Measurements from ENCODE around the gene DTL. TPM values are rescaled to one million over a fixed set of nuclear protein-coding genes. Genes with fewer than 3 reads are reported as not detected.

The DTL gene
- total RNA-seq, 8 experiments from 2014 or later = 1.1 to 32.5 (median 3.0) TPM

DNA sequence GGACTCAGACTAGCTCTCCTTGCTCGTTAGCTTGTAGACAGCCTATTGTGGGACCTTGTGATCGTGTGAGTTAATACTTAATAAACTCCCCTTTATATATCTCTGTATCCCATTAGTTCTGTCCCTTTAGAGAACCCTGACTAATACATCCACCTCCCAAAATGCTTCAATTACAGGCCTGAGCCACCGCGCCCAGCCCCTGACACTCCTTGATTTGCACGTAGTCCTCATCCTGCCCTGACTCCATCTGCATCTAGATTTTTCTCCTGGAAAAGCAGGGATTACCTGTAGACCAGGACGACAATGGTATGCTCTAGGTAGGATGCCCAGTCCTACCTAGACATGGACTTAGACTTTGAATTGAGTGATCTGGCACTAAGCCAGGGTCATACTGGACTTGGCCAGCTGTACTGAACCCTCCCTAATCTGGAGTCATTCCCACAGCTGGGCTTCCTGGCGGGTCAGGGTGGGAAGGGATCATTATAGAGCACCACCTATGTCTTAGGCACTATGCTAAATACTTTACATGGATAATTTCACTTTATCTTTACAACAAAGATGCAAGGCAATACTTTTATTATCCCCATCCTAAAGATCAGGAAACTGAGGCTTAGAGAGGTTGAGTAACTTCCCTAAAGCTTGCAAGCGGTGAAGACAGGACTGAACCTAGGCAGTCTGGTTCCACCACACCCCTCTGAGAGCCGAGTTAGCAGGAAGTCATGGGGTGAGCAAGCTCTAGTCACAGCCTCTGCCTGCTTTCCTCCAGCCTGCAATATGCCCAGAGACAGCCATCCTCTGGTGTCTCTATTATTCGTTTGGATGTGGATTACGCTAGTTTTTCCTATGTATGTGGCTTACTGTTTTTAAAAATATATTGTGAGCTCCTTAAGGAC, 89.4 kb downstream of the DTL start:
- in situ Hi-C loops (cut with MboI; ENCODE audit: low pct_unique_long_range_greater_than_20kb in 2 of 9, low sequenced_read_pairs in 9 of 9, unreplicated experiment in 9 of 9) = no loop called here
- peaks cover 4 to 7% of the 10 kb centered on the region in 2 donors for H3K4me1 ChIP-seq (replicated peaks in 1 of 2)
- 39 to 100% (median 76%) methylated on average over 2 to 11 of the region's 11 CpGs; no CpG with 5 or more reads in 1 of the 10 experiments for WGBS, 10 experiments
- H3K27ac ChIP-seq = no peak overlapping the region
- peak in 3 of 8 experiments; percentile 38 to 91 (median 85) for ATAC-seq (replicated peaks in 6 of 8)
- no peak overlapping the region for H3K4me3 ChIP-seq

DNA sequence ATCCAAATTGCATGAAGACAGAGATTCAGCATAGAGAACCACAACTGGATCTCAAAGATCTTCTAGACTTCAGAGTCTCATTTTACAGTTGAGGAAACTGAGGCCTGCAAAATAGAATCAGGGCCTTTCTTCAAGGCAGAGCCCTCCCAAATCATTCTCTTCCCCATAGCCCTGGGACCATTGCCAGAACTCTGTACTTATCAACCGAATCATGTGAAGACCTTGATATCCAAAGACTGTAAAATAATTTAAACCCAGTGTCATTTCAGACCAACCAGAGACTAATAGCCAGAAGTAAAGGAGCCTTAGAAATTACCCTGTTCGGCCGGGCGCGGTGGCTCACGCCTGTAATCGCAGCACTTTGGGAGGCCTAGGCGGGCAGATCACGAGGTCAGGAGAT, 90.1 kb downstream of the DTL start:
- Histone ChIP-seq H3K4me3 (no peak overlapping the region), H3K4me1 (replicated peaks in 1 of 2) (peaks cover 4 to 7% of the 10 kb centered on the region in 2 donors), H3K27ac (no peak overlapping the region)
- in situ Hi-C loops (cut with MboI; ENCODE audit: low pct_unique_long_range_greater_than_20kb in 2 of 9, low sequenced_read_pairs in 9 of 9, unreplicated experiment in 9 of 9) = no loop called here
- no peak for ATAC-seq (replicated peaks in 6 of 8)
- WGBS, 10 experiments = 80 to 100% (median 96%) methylated on average over 1 to 9 of the region's 9 CpGs; no CpG with 5 or more reads in 6 of the 10 experiments

DNA sequence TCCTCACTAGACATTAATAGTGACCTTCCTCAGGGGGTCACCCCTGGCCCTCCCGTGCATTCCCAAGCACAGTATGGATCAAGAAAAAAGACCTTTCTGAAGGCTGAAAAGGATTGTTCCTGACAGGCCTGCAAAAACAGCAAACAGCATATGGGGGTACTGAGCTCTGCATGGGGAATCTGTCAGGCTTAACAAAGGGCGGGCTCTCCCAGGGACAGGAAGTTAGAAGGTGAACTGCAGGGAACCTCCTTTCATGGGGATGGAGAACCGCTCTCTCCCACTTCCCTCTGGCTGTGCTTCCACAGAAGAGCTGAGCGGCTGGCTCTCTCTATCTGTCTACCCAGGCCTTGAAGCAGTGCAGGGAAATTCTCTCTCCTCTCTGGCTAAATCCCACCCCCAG, 91.7 kb downstream of the DTL start:
- Histone ChIP-seq H3K4me3 (no peak overlapping the region), H3K27ac (peak overlapping the region in 1 of 2 donors; percentile 9), H3K4me1 (replicated peaks in 1 of 2) (peaks cover 4 to 7% of the 10 kb centered on the region in 2 donors)
- 40 to 96% (median 67%) methylated on average over 1 to 4 of the region's 4 CpGs; no CpG with 5 or more reads in 4 of the 10 experiments for WGBS, 10 experiments
- in situ Hi-C loops (cut with MboI; ENCODE audit: low pct_unique_long_range_greater_than_20kb in 2 of 9, low sequenced_read_pairs in 9 of 9, unreplicated experiment in 9 of 9) = no loop called here
- peak in 1 of 8 experiments; percentile 31 for ATAC-seq (replicated peaks in 6 of 8)

DNA sequence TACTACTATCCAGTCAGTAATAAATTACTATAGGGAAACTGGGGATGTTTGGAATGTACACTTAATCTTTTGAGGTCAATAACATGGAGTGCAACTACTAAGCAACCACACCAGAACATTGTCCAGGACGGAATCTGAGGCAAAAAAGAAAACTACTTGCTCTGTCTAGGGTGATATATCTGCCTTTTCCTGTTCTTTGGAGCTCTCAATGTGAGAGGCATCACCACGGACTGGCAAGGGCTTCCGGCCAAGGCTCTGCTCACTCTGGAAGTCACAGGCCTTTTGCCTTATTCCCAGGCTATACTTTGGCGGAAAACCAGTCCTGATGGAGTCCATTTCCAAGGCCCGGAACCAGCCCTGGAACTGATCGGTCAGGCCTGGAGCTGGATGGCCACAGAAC, 94.2 kb downstream of the DTL start:
- H3K4me3 ChIP-seq = no peak overlapping the region
- in situ Hi-C loops (cut with MboI; ENCODE audit: low pct_unique_long_range_greater_than_20kb in 2 of 9, low sequenced_read_pairs in 9 of 9, unreplicated experiment in 9 of 9) = no loop called here
- peaks cover 4 to 7% of the 10 kb centered on the region in 2 donors for H3K4me1 ChIP-seq (replicated peaks in 1 of 2)
- peak in 1 of 8 experiments; percentile 47 for ATAC-seq (replicated peaks in 6 of 8)
- WGBS, 10 experiments = 81 to 100% (median 99%) methylated on average over 2 to 6 of the region's 6 CpGs
- H3K27ac ChIP-seq = no peak overlapping the region

DNA sequence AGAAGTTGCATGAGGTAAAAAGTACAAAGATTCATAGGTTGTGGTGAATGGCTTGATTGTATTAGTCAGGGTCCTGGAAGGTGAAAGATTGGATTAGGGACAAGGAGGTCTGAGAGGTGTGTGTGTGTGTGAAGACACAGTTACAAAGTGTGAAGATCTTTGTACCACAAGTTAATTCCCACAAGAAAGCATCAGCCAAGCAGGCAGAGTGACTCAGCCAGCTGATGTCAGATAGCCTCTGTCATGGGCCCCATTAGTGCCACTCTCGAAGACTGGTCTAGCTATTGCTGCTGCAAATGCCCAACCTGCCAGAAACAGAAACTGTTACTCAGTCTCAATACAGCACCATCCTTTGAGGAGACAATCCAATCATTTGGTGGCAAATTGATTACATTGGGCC, 96.5 kb downstream of the DTL start:
- peak in 3 of 8 experiments; percentile 49 to 94 (median 68) for ATAC-seq (replicated peaks in 6 of 8)
- 40 to 100% methylated on average over 1 of the region's 1 CpG; no CpG with 5 or more reads in 8 of the 10 experiments for WGBS, 10 experiments
- in situ Hi-C loops (cut with MboI; ENCODE audit: low pct_unique_long_range_greater_than_20kb in 2 of 9, low sequenced_read_pairs in 9 of 9, unreplicated experiment in 9 of 9) = no loop called here
- Histone ChIP-seq H3K4me1 (replicated peaks in 1 of 2) (peaks cover 1 to 4% of the 10 kb centered on the region in 2 donors), H3K27ac (no peak overlapping the region), H3K4me3 (no peak overlapping the region)

DNA sequence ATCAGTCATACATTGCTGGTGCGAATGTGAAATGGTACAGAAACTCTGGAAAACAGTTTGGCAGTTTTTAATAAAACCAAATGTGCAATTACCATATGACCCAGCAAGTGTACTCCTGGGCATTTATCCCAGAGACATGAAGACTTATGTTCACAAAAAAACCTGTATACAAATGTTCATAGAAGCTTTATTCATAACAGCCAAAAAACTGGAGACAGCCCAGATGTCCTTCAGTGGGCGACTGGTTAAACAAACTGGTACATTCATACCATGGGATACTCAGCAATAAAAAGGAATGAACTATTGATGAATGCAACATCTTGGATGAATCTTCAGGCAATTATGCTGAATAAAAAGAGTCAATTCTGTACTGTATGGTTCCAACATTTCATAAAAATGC, 97.8 kb downstream of the DTL start:
- Histone ChIP-seq H3K4me3 (no peak overlapping the region), H3K27ac (no peak overlapping the region), H3K4me1 (replicated peaks in 1 of 2) (no peaks in the 10 kb centered on the region)
- 47 to 100% (median 81%) methylated on average over 1 to 2 of the region's 2 CpGs; no CpG with 5 or more reads in 3 of the 10 experiments for WGBS, 10 experiments
- in situ Hi-C loops (cut with MboI; ENCODE audit: low pct_unique_long_range_greater_than_20kb in 2 of 9, low sequenced_read_pairs in 9 of 9, unreplicated experiment in 9 of 9) = no loop called here
- no peak for ATAC-seq (replicated peaks in 6 of 8)

DNA sequence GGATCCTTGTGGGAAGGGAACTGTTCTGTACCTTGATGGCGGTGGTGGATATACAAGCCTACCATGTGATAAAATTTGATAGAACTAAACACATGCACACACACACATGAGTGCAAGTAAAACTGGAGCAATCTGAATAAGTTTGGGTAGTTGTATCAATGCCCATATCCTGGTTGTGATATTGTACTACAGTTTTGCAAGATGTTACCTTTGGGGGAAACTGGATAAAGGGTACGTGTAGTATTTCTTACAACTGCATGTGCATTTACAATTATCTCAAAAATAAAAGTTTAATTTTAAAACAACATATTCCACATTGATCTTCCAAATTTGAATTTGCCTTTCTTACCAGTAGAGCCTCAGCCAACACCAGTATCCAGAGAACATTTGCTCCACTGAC, 99.6 kb downstream of the DTL start:
- ATAC-seq (replicated peaks in 6 of 8) = no peak
- in situ Hi-C loops (cut with MboI; ENCODE audit: low pct_unique_long_range_greater_than_20kb in 2 of 9, low sequenced_read_pairs in 9 of 9, unreplicated experiment in 9 of 9) = no loop called here
- no peak overlapping the region for H3K27ac ChIP-seq
- WGBS, 10 experiments = 83 to 100% (median 100%) methylated on average over 1 to 2 of the region's 2 CpGs; no CpG with 5 or more reads in 1 of the 10 experiments
- no peaks in the 10 kb centered on the region for H3K4me1 ChIP-seq (replicated peaks in 1 of 2)
- H3K4me3 ChIP-seq = no peak overlapping the region

DNA sequence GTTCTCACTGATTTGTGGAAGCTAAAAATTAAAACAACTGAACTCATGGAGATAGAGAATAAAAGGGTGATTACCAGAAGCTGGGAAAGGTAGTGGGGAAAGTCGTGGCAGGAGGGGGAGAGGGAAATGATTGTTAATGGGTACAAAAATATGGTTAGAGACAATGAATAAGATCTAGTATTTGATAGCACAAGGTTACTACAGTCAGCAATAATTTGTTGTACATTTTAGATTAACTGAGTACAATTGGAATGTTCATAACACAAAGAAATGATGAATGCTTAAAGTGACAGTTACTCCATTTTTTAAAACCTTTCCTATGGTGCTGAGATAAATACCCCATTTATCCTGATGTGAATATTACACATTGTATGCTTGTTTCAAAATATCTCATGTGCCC, 102.3 kb downstream of the DTL start:
- in situ Hi-C loops (cut with MboI; ENCODE audit: low pct_unique_long_range_greater_than_20kb in 2 of 9, low sequenced_read_pairs in 9 of 9, unreplicated experiment in 9 of 9) = no loop called here
- no peak for ATAC-seq (replicated peaks in 6 of 8)
- no peak overlapping the region for H3K4me3 ChIP-seq
- H3K4me1 ChIP-seq (replicated peaks in 1 of 2) = no peaks in the 10 kb centered on the region
- H3K27ac ChIP-seq = no peak overlapping the region
- 80 to 100% (median 91%) methylated on average over 1 of the region's 1 CpG; no CpG with 5 or more reads in 1 of the 10 experiments for WGBS, 10 experiments

DNA sequence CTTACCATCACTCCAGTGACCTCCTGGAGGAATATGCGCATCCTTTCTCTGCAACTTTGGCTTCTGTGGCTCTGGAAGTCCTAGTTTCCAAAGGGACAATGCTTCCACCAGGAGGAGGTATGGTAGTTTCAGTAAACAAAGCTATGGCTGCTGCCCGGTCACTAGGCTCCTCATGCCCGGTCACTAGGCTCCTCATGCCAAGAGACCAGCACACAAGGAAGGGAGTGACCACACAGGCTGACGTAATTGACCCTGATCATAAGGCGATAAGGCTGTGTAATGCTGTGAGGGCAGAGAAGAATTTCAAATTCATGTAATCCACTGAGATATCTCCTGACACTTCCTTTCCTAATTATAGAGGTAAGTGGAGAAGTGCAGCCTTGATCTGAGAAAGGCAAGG, 102.9 kb downstream of the DTL start:
- H3K4me3 ChIP-seq = no peak overlapping the region
- in situ Hi-C loops (cut with MboI; ENCODE audit: low pct_unique_long_range_greater_than_20kb in 2 of 9, low sequenced_read_pairs in 9 of 9, unreplicated experiment in 9 of 9) = no loop called here
- no peak overlapping the region for H3K27ac ChIP-seq
- 50 to 100% (median 93%) methylated on average over 1 to 5 of the region's 5 CpGs; no CpG with 5 or more reads in 4 of the 10 experiments for WGBS, 10 experiments
- H3K4me1 ChIP-seq (replicated peaks in 1 of 2) = no peaks in the 10 kb centered on the region
- ATAC-seq (replicated peaks in 6 of 8) = peak in 1 of 8 experiments; percentile 76

DNA sequence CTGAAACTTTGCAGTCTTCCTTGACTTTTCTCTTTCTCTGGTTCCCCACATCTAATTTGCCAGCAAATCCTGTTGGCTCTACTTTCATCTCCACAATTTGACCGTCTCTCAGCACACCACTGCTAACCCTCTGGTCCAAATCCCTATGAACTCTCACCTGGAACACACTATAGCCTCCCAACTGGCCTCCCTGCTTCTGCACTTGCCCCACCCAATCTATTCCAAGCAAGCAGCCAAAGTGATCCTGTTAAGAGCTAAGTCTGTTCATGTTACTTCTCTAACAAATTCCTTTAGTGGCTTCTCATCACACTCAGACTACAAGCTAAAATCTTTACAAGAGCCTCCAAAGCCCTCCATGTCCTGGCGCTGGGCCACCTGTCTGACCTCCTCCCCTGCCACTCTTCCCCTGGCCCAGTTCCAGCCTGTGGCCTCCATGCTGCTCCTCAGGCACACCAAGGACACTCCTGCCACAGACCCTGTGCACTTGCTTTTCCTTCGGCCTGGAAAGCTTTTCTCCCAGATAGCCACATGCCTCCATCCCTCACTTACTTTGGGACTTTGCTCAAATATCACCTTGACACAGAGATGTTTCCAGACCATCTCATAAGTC, 104.1 kb downstream of the DTL start:
- ATAC-seq (replicated peaks in 6 of 8) = no peak
- Histone ChIP-seq H3K4me3 (no peak overlapping the region), H3K4me1 (replicated peaks in 1 of 2) (no peaks in the 10 kb centered on the region), H3K27ac (no peak overlapping the region)
- in situ Hi-C loops (cut with MboI; ENCODE audit: low pct_unique_long_range_greater_than_20kb in 2 of 9, low sequenced_read_pairs in 9 of 9, unreplicated experiment in 9 of 9) = no loop called here
- WGBS, 10 experiments = 78 to 100% (median 89%) methylated on average over 1 to 3 of the region's 3 CpGs; no CpG with 5 or more reads in 4 of the 10 experiments

DNA sequence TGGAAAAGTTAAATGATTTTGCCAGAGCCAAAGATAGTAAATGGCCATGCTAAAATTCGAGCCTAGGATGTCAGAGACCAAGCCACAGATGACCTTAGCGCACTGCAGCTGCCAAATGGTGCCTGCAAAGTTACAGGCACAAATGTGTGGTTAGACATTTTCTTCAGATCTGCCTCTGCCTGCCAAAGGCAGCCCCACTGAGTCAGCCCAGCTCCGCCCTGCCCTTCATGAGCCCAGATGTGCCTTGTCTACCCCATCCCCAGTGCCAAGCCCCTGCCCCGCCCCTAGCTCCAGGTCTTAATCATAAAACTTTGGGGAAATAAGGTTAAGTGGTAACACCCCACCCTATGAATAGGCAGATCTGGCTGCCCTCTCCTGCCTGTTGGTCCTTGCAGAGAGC, 105.9 kb downstream of the DTL start:
- in situ Hi-C loops (cut with MboI; ENCODE audit: low pct_unique_long_range_greater_than_20kb in 2 of 9, low sequenced_read_pairs in 9 of 9, unreplicated experiment in 9 of 9) = no loop called here
- ATAC-seq (replicated peaks in 6 of 8) = peak in 2 of 8 experiments; percentile 27 to 59
- no peak overlapping the region for H3K4me3 ChIP-seq
- H3K4me1 ChIP-seq (replicated peaks in 1 of 2) = no peaks in the 10 kb centered on the region
- no peak overlapping the region for H3K27ac ChIP-seq
- 60 to 100% (median 94%) methylated on average over 1 to 3 of the region's 4 CpGs; no CpG with 5 or more reads in 4 of the 10 experiments for WGBS, 10 experiments

DNA sequence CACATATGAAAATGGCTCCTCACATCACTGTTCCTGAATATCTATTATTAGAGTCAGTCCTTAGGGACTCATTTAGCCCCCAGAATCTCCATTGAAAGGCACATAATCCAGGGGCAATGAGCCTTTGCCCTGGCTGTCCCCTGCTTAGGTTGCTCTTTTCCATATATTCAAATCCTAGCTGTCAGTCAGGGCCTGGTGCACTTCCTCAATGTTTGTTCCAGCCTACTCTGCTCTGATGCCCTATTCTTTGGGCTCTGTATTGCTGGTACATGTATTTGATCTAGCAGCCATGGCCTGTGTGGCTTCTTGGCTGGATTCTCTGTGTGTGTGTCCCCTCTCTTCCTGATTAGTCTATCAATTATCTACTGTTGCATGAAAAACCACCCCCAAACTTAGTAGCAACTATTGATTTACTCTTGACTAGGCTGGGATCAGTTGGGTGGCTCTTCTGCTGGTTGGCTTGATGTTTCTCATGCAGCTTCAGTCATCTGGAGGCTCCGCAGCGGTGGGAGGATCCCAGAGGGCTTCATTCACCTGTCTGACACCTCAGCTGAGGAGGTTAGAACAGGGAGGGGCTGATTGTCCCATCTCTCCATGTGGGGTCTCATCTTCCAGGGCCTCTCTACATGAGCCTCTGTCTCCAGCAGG, 107.5 kb downstream of the DTL start:
- Histone ChIP-seq H3K4me3 (no peak overlapping the region), H3K27ac (no peak overlapping the region), H3K4me1 (replicated peaks in 1 of 2) (no peaks in the 10 kb centered on the region)
- in situ Hi-C loops (cut with MboI; ENCODE audit: low pct_unique_long_range_greater_than_20kb in 2 of 9, low sequenced_read_pairs in 9 of 9, unreplicated experiment in 9 of 9) = no loop called here
- no peak for ATAC-seq (replicated peaks in 6 of 8)
- 92 to 100% (median 100%) methylated on average over 2 of the region's 2 CpGs; no CpG with 5 or more reads in 5 of the 10 experiments for WGBS, 10 experiments

DNA sequence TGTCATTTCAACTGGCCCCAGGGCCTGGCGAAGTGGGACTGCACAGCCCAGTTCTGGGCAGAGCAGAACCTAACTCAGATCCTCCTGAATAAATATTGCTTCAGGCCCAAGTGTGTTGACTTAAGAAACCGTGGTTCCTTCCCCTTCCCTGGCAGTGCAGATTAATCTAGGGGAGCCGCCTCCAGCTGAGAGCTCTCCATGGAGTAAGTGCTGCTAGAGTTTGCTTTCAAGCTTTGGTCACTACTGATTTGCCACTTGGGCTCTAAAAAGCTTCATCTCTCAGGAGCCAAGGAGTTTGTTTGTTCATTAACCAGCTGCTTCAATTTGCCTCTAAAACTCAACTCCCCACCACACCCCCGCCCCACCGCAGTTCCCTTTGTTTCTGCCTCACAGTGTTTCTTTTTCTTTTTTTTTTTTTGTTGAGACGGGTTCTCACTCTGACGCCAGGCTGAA, 112.1 kb downstream of the DTL start:
- Histone ChIP-seq H3K4me3 (no peak overlapping the region), H3K27ac (no peak overlapping the region), H3K4me1 (replicated peaks in 1 of 2) (no peaks in the 10 kb centered on the region)
- WGBS, 10 experiments = 45 to 80% (median 58%) methylated on average over 2 to 5 of the region's 7 CpGs; no CpG with 5 or more reads in 2 of the 10 experiments
- peak in 5 of 8 experiments; percentile 12 to 87 (median 39) for ATAC-seq (replicated peaks in 6 of 8)
- in situ Hi-C loops (cut with MboI; ENCODE audit: low pct_unique_long_range_greater_than_20kb in 2 of 9, low sequenced_read_pairs in 9 of 9, unreplicated experiment in 9 of 9) = no loop called here

Measured in motor neuron (in vitro differentiated cells).